OCI-M2 (cell line): ENCODE results near the gene PTGS1.
"Not testable (repeated sequence)": the region's sequence is repeated elsewhere in the genome, so short reads cannot be mapped to it uniquely, and the experiment has no call there.

Experiments used
- DNase-seq: peaks from one replicate; lab custom pipeline; 2025; ENCODE audit not compliant: unreplicated experiment; lab: John Stamatoyannopoulos, UW

Gene PTGS1

DNA sequence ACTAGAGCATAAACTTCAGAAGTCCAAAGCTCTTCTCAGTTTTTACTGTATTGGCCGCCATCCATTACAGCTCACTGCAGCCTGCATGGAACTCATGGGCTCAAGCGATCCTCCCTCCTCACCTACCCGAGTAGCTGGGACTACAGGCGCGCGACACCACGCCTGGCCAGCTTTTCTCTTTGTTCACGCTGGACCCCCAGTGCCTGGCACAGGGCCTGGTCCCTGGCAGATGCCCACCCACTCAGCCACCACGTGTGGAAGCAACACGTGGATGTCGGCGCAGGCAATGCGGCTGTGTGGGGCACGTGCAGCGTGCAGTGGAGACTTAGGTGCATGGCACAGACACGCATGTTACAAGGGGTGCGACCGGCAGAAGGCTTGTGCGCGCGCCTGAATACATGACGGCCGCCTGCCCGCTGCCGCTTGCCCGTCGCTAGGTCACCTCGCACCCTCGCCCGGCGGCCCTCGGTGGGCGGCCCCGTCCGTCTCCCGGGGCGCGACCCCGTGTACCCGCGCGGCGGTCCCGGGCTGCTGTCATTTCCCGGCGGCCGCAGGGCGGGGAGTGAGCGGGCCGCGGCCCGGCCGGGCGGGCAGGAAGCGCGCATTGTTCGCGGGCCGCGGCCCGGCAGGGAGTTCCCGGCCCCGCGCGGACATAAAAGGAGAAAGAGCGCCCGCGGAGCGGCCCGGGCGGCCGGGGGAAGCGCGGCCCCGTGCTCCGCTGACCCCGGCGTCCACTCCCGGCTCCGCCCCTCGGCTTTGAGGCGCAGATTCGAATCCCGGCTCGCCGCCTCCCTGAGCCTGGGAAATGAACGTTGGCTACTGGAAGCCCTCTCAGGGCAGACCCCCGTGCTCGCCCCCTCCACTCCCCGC, 24.1 kb upstream of the PTGS1 start:
- no peak for DNase-seq

- no peak for DNase-seq
Measured at GRCh38 chr9:122347348-122348287, 23.2 kb upstream of the PTGS1 start.

DNA sequence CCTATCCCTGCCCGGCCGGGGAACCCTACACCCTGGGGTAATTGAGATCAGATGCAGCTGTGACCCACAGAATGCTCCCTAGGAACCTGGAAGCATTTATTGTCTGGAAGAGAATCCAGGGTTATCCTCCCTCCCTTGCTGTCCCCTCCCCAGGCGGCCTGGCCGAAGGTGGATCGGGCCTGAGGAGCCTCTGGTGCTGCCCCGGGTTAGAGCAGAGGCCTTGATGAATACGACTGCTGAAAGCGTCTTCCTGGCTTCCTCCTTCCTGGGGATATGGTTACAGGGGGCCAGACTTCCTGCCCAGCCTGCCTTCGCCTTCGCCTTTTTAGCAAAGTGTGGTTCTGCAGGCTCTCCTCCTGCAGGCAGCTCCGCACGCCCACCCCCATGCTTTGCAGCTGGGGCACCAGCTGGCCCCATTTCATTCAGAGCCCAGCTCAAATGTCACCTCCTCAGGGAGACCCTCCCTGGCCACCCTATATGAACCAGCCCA, 22.5 kb upstream of the PTGS1 start:
- no peak for DNase-seq

- no peak for DNase-seq
Measured at GRCh38 chr9:122348791-122349190, 22.0 kb upstream of the PTGS1 start.

GRCh38 chr9:122349201-122349600, 21.6 kb upstream of the PTGS1 start:
- no peak for DNase-seq

DNA sequence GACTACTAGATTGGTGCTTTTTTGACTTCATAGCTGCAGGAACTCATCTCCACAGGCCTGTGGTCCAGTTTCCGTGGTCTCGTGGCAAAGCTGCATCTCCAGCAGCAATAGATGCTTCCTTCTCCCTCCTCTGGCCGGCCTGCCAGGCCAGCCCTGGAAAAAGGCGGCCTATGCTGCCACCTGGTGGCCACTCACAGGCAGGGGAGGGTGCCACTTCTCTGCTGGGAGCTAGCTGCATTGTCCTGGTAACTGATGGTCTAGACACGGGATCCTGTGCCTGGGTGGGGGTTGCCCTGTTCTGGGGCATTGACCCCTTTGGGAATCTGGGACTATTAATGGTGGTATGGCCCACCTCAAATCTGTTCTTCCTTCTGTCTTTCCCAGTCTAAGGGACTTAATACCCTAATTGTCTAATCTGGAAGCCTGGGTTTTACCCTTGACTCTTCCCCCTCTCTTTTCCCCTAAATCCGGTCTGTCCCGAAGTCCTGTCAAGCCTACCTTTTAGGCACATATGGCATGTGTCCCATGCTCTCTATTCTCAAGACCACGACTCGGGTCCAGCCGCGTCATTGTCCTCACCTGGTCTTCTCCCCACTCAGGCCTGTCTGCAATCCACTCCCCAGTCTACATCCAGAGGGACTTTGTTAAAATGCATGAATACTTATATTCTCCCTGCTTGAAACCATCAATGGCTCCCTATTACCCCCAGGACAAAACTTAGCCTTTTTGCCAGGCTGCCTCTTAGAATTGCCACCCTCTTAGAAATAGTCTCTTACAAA, 20.1 kb upstream of the PTGS1 start:
- DNase-seq: peak; percentile 29

GRCh38 chr9:122354536-122355199, 16.2 kb upstream of the PTGS1 start:
- DNase-seq: no peak

DNA sequence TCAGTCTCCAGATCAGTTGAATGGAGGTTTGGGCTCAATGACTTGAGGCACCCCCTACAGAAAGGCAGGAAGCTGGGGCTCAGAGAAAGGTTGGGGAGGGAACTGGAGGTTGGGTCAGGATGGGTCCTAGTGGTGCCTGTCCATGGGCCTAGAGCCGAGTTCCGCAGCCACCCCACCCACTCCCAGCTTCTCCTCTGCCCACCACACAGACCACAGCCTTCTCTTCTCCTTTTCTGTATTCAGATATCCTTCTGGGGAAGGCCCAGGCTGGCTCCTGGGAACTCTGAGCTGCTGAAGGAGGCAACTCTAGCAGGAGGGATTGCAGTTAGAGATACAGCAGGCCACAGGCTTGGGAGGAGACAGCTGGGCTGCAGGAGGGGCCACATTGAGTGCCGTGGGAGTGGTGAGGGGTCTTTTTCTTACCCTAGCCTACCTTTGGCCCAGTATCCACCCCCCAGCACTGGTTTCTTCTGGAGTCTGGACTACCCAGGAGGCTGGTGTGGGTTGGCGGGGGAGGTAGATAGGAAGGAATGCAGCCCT, 15.4 kb upstream of the PTGS1 start:
- DNase-seq: no peak

DNA sequence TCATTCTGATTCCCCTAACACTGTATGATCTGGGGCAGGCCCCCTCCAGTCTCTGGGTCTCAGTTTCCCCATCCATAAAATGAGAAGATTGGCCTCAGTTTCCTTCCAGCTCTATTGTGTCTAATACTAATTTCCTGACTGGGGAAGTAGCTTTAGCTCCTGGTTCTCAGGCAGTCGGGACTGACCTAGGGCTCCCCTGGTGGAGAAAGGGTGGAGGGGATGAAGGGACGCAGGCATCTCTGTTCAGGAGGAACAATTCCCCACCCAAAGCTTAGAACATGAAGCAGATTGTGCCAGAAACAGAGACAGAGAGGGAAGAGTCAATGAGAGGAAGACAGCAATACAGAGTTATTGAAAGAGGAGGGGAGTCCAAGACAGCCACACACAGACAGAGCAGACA, 14.2 kb upstream of the PTGS1 start:
- no peak for DNase-seq

DNA sequence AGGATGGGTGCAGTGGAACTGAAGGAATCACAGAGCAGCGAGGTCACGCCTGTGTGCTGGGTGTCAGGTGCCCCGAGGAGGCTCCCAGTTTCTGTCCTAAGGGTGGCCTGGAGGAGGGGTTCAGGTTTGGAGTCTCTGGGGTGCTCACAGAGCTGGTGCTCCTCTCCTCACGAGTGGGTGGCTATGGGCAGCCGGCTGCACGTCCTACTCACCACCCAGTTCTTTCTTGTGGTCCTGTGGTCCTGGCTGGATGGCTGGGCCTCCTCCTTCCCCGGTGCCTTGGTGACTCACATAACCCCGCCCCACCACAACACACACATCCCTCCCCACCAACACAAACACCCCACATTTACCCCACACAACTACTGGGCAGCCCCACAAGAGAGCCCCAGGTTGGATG, 9.9 kb upstream of the PTGS1 start:
- no peak for DNase-seq

DNA sequence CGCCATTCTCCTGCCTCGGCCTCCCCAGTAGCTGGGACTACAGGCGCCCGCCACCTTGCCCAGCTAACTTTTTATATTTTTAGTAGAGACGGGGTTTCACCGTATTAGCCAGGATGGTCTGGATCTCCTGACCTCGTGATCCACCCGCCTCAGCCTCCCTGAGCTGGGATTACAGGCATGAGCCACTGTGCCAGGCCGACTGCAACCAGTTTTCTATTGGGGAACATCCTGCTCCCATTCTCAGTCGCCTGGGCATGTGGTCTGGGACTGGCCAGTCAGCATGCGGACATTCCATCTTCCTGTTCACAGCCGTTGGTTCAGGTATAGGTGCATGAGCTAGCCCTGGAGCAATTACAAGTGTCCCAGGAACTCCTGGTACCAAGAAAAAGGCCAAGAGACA, 7.7 kb upstream of the PTGS1 start:
- not testable (repeated sequence) for DNase-seq

- no peak for DNase-seq
Measured at GRCh38 chr9:122364117-122364782, 6.6 kb upstream of the PTGS1 start.

DNA sequence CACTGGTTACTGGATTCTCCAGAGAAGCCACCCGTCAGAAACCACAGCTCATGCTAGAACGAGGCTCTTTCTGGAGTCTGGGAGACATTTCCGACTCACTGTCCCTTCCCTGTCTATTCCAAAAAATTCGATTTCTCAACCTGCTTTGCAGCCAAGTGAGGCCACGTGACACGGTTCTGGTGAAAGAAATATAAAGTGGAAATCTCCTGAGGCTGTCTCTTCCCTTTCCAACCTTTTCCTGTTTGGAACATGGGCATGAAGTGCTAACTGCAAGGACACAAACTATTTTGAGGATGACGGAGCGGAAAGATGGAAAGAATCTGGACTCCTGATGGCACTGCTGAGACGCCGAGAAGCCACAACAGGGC, 6.1 kb upstream of the PTGS1 start:
- DNase-seq: no peak

DNA sequence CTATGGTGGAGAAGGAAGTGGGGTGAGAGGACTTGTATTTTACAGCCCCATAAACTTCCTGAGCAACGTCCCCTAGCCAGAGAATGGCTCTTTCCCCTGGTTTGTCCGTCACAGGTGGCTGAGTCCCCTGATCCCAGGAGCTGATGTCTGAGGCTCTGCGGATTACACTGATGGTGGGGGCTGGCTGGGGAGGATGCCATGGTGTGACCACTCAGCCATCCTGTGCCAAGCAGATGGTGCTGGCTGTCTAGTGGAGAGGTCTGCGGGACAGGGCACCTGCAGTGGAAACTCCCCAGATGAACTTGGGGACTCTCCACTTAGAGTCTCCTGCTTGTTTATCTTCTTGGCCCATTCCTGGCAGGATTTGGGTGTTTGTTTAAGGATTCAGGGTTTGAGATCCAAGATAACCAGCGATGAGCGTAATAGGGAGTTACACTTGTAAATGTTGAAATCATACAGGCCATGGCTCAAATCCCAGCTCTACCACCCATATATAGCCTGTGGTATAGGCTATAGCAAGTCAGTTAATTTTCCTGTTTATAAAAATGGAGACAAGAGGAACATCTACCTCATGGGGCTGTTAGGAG, 4.7 kb upstream of the PTGS1 start:
- DNase-seq: no peak

DNA sequence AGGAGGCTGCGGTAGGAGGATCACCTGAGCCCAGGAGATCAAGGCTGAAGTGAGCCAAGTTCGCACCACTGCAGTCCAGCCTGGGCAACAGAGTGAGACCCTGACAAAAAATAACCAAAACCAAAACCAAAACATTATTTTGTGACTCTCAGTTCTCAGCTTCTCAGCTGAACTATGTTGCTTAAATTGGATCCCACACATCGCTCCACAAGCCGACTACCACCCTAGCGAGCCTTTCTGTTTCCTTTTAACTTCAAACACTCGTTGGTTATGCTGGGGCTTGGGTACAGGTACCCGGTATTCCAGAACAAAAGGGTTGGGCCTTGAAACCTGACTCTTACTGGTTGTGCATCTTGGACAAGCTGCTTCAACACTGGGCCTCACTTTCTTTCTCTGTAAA, 3.8 kb upstream of the PTGS1 start:
- no peak for DNase-seq

GRCh38 chr9:122367774-122368460, 2.9 kb upstream of the PTGS1 start:
- no peak for DNase-seq

DNA sequence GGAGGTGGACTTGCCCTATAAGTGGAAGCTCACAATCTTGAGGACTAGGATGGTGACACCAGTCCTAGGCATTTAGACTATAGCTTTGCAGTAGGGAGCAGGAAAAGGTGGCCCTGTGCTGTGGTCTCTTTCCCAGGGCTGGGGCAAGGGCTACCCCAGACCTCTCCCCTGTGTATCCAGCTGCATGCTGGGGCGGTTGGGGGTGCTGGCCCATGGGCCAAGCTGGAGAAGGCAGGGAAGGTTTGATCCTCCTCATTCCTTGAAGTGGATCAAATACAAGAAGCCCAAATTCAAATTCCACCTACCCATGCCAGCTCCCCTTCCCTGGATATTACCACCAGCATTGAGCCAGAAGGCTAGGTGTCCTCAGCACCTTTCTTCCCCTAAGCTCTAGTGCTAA, 2.2 kb upstream of the PTGS1 start:
- no peak for DNase-seq

- DNase-seq: no peak
Measured at GRCh38 chr9:122370303-122370702, 521 bp upstream of the PTGS1 start.

DNA sequence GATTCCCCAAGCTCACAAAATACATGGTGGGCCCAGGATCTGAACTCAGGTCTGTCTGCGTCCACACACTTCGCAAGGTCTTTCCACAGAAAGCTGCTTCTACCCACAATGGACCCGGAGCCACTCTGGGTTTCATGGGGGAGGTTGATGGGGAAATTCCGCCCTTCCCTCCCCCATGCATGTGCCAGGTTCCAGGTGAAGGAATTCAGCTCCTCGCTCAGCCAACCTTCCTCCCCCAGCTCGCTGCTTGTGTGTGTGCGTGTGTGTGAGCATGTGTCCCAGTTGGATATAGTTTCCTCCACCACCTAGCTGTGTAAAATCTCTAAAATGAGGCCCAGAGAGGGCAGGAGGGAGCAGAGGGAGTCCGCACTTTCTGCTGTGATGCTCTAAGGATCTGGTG, 1.0 kb downstream of the PTGS1 start:
- DNase-seq: no peak
